MCF 10A (cell line): Measurements from ENCODE around the gene PPP2R2B. TPM values are rescaled to one million over a fixed set of nuclear protein-coding genes. Genes with fewer than 3 reads are reported as not detected.

Experiments
- BruUV-seq: library from RNA; stranded (reverse); fragments of 400-500 nt; replicated peaks from 2 replicates; lab custom pipeline; 2021; lab: Mats Ljungman, UMichigan
- CTCF ChIA-PET: fragments of 300-600 bp; sonication (Branson Sonifier 250); formaldehyde crosslinking; extraction: SDS; loops from one replicate; lab custom pipeline; 2021; ENCODE audit warnings: antibody characterized with exemption, inconsistent platforms; lab: Yijun Ruan, JAX
- POLR2A ChIA-PET: fragments of 300-600, 350-650 bp; sonication (Branson Sonifier 250); formaldehyde crosslinking; extraction: SDS; loops from one replicate; lab custom pipeline; 2020; ENCODE audit warnings: antibody characterized with exemption, inconsistent platforms; lab: Yijun Ruan, JAX
- DNase-seq: peaks from one replicate; pipeline ENCODE4 v3.0.0-alpha.2; 2018; ENCODE audit not compliant: unreplicated experiment
- H3K27ac Mint-ChIP-seq: one replicate; pipeline ENCODE4 v1.8.0; 2022; ENCODE audit warnings: mild to moderate bottlenecking, low read depth, mixed read lengths; ENCODE audit not compliant: unreplicated experiment
- H3K27me3 Mint-ChIP-seq: one replicate; pipeline ENCODE4 v1.8.0; 2022; ENCODE audit warnings: mixed read lengths; ENCODE audit not compliant: insufficient read depth, unreplicated experiment
- H3K36me3 Mint-ChIP-seq: one replicate; pipeline ENCODE4 v1.8.0; 2022; ENCODE audit warnings: mild to moderate bottlenecking, moderate library complexity, mixed read lengths; ENCODE audit not compliant: insufficient read depth, unreplicated experiment
- H3K4me1 Mint-ChIP-seq: one replicate; pipeline ENCODE4 v1.8.0; 2022; ENCODE audit warnings: mixed read lengths; ENCODE audit not compliant: insufficient read depth, unreplicated experiment
- H3K4me3 Mint-ChIP-seq: one replicate; pipeline ENCODE4 v1.8.0; 2022; ENCODE audit warnings: mild to moderate bottlenecking, moderate library complexity, mixed read lengths; ENCODE audit not compliant: unreplicated experiment
- H3K9me3 Mint-ChIP-seq: one replicate; pipeline ENCODE4 v1.8.0; 2022; ENCODE audit warnings: mixed read lengths; ENCODE audit not compliant: unreplicated experiment
- intact Hi-C: fragments of 100-400 bp; cut with micrococcal nuclease; formaldehyde crosslinking; loops from 2 replicates; pipeline ENCODE4 v1.14.1; 2022
- total RNA-seq: library from RNA; stranded (reverse); gene quantifications from 2 replicates; pipeline ENCODE4 v1.2.3, GENCODE V29; 2022
- TF ChIP-seq, protein P1 (sequence below): fragments of 200-600 bp; IDR thresholded peaks from one replicate; pipeline ENCODE4 v1.8.0; 2022; ENCODE audit warnings: antibody characterized with exemption, mild to moderate bottlenecking; ENCODE audit not compliant: unreplicated experiment

PPP2R2B gene
- total RNA-seq, 1 experiment from 2014 or later, result 0.54 TPM

DNA sequence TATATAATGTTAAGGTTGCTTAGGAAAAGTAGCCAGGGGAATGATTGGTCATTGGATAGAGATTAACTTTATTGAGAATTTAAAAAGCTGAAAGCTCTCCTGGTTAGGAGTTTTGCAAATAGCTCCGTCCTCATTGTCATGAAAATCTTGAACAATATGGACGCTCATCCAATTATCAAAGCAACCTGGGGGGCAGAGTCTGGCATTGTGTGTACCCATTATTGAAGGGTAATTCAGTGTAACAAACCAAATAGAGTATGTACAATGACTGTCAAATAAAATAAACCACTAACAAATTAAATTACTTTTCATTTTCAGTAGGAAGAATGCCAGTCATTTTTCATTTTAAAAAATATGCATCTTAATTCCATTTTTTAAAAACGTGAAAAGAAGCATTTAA lies 218.6 kb downstream of the PPP2R2B start:
- ChIA-PET CTCF (interaction anchor here (0.6 to 1.1 kb wide), 3 partner anchors 94 to 305 kb away, joined by 3 to 5 read pairs (median 4); no protein-coding TSS in a partner anchor), POLR2A (no interaction called here)
- no peaks in the 10 kb centered on the region for H3K9me3 Mint-ChIP-seq
- no peaks in the 10 kb centered on the region for H3K27me3 Mint-ChIP-seq
- TF ChIP-seq, protein P1, sequence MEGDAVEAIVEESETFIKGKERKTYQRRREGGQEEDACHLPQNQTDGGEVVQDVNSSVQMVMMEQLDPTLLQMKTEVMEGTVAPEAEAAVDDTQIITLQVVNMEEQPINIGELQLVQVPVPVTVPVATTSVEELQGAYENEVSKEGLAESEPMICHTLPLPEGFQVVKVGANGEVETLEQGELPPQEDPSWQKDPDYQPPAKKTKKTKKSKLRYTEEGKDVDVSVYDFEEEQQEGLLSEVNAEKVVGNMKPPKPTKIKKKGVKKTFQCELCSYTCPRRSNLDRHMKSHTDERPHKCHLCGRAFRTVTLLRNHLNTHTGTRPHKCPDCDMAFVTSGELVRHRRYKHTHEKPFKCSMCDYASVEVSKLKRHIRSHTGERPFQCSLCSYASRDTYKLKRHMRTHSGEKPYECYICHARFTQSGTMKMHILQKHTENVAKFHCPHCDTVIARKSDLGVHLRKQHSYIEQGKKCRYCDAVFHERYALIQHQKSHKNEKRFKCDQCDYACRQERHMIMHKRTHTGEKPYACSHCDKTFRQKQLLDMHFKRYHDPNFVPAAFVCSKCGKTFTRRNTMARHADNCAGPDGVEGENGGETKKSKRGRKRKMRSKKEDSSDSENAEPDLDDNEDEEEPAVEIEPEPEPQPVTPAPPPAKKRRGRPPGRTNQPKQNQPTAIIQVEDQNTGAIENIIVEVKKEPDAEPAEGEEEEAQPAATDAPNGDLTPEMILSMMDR, result no peak
- intact Hi-C loops, result loop anchor here (5.0 kb wide), 1 partner anchor 307 kb away; no protein-coding TSS in a partner anchor
- no peak overlapping the region for H3K4me3 Mint-ChIP-seq
- H3K27ac Mint-ChIP-seq, result no peak overlapping the region
- no peaks in the 10 kb centered on the region for H3K4me1 Mint-ChIP-seq
- no TSS peak for BruUV-seq
- H3K36me3 Mint-ChIP-seq, result no peaks in the 10 kb centered on the region
- no peak for DNase-seq

DNA sequence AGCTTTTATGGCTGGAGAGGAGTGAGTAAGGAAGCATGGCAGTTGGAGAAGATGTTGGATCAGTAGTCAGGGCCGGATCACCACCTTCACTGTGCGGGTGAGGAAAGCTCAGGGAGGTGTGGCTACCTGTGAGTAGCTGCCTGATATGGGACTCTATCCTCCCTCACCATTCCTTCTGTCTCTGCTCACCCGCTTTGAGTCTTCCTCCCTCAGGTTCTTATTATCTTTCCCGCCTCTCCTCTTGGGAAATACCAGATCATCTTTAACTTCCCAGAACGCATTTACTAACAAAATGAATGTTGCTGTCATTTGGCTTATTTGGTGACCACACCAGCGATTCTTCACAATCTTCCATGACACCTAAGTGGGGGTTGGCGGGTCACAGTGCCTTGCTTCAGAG lies 221.9 kb downstream of the PPP2R2B start:
- no peak overlapping the region for H3K27ac Mint-ChIP-seq
- no peaks in the 10 kb centered on the region for H3K36me3 Mint-ChIP-seq
- no TSS peak for BruUV-seq
- no peaks in the 10 kb centered on the region for H3K4me1 Mint-ChIP-seq
- H3K9me3 Mint-ChIP-seq, result no peaks in the 10 kb centered on the region
- TF ChIP-seq, protein P1, result no peak
- intact Hi-C loops, result no loop called here
- POLR2A ChIA-PET, result no interaction called here
- no peaks in the 10 kb centered on the region for H3K27me3 Mint-ChIP-seq
- no peak for DNase-seq
- CTCF ChIA-PET, result interaction anchor here (0.6 to 2.4 kb wide), 2 partner anchors 89 to 310 kb away, joined by 3 to 7 read pairs; no protein-coding TSS in a partner anchor
- no peak overlapping the region for H3K4me3 Mint-ChIP-seq

DNA sequence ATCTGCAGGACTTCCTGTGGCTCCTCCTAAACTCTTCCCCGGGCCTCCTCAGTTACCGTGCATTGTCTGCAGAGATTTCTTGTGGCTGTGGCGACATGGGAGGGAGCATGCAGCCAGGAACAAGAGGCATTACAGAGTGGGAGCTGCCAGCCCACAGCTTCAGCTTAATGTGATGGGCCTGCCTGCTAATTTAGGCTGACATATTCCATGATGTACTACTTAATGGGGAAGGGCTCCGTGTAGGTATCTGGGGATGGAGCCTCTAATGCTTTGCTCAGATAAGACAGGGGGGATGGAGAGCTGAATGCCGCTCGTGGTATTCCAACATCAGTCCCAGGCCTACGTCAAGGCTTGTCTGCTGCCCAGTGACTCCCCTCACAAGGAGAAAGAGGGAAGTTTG lies 225.0 kb downstream of the PPP2R2B start:
- no peak for DNase-seq
- Mint-ChIP-seq H3K4me1 (no peaks in the 10 kb centered on the region), H3K27me3 (no peaks in the 10 kb centered on the region), H3K9me3 (no peaks in the 10 kb centered on the region), H3K4me3 (no peak overlapping the region), H3K27ac (no peak overlapping the region), H3K36me3 (no peaks in the 10 kb centered on the region)
- no TSS peak for BruUV-seq
- CTCF ChIA-PET, result interaction anchor here (0.7 to 1.5 kb wide), 2 partner anchors 8 to 31 kb away, joined by 3 to 8 read pairs; no protein-coding TSS in a partner anchor
- intact Hi-C loops, result no loop called here
- POLR2A ChIA-PET, result no interaction called here
- TF ChIP-seq, protein P1, result no peak

DNA sequence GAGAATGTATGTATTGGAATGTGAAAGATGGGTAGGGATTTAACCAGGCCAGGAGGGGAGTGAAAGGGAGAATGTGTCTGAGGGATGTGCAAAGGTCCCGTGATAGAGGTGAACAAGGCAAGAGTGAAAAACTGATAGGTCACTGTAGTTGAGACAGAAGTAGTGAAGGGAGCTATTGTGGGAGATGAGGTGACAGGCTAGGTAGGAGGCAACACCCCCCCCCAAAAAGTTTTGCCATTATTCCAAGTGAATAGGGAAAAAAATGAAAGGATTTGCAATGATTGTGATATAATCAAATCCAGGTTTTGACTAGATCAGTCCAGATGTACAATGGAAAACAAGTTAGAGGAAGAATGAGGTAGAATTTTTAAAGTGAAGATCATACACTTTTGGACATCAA lies 226.0 kb downstream of the PPP2R2B start:
- BruUV-seq, result no TSS peak
- Mint-ChIP-seq H3K9me3 (no peaks in the 10 kb centered on the region), H3K4me1 (no peaks in the 10 kb centered on the region), H3K27me3 (no peaks in the 10 kb centered on the region), H3K4me3 (no peak overlapping the region), H3K36me3 (no peaks in the 10 kb centered on the region), H3K27ac (no peak overlapping the region)
- intact Hi-C loops, result no loop called here
- TF ChIP-seq, protein P1, result no peak
- no peak for DNase-seq
- ChIA-PET CTCF (interaction anchor here (1.5 kb wide), 1 partner anchor 30 kb away, joined by 8 read pairs; no protein-coding TSS in a partner anchor), POLR2A (interaction anchor here (0.7 kb wide), 1 partner anchor 33 kb away, joined by 3 read pairs; no protein-coding TSS in a partner anchor)
